Mesenchymal stem cell (in vitro differentiated cells and primary cell): Measurements from ENCODE around the gene USP36.

Experiments used
- DNase-seq: peaks from one replicate; pipeline ENCODE4 v3.0.0-alpha.2; 2013
- H2AFZ ChIP-seq: one replicate; pipeline ENCODE4 v1.6.1; 2013; ENCODE audit warnings: low read depth, mild to moderate bottlenecking, control low read depth, inconsistent platforms, low read length, moderate library complexity
- H2AK5ac ChIP-seq: 2 replicates; pipeline ENCODE4 v1.6.1; 2013; ENCODE audit warnings: low read length, moderate library complexity, mild to moderate bottlenecking, inconsistent platforms; ENCODE audit not compliant: severe bottlenecking
- H2BK120ac ChIP-seq: one replicate; pipeline ENCODE4 v1.6.1; 2013; ENCODE audit warnings: low read depth, mild to moderate bottlenecking, inconsistent platforms, low read length, moderate library complexity
- H2BK12ac ChIP-seq, 2 experiments: one replicate each; pipeline ENCODE4 v1.6.1; 2013; ENCODE audit warnings: inconsistent platforms in 2 of 2, low read length in 2 of 2, mild to moderate bottlenecking in 2 of 2, moderate library complexity in 2 of 2, control low read depth in 1 of 2
- H2BK15ac ChIP-seq: one replicate; pipeline ENCODE4 v1.6.1; 2013; ENCODE audit warnings: mild to moderate bottlenecking, low read depth, inconsistent platforms; ENCODE audit not compliant: poor library complexity, severe bottlenecking
- H2BK5ac ChIP-seq: 2 replicates; pipeline ENCODE4 v1.6.1; 2013; ENCODE audit warnings: low read depth, mild to moderate bottlenecking, low read length, control low read depth, inconsistent platforms; ENCODE audit not compliant: poor library complexity, severe bottlenecking
- H3K14ac ChIP-seq, 2 experiments: one replicate each; pipeline ENCODE4 v1.6.1; 2013; ENCODE audit warnings: inconsistent platforms in 2 of 2, low read length in 2 of 2, control low read depth in 1 of 2, mild to moderate bottlenecking in 1 of 2, moderate library complexity in 1 of 2
- H3K18ac ChIP-seq, 2 experiments: one replicate each; pipeline ENCODE4 v1.6.1; 2013; ENCODE audit warnings: inconsistent platforms in 2 of 2, low read length in 2 of 2, control low read depth in 1 of 2, low read depth in 1 of 2, mild to moderate bottlenecking in 1 of 2
- H3K23ac ChIP-seq, 2 experiments: one replicate each; pipeline ENCODE4 v1.6.1; 2013; ENCODE audit warnings: inconsistent platforms in 2 of 2, low read length in 2 of 2, mild to moderate bottlenecking in 2 of 2, moderate library complexity in 2 of 2, control low read depth in 1 of 2
- H3K27ac ChIP-seq: 2 replicates; pipeline ENCODE4 v1.5.1; 2013; ENCODE audit warnings: mild to moderate bottlenecking, moderate library complexity, low read length, control low read depth, inconsistent platforms; ENCODE audit not compliant: poor library complexity, severe bottlenecking
- H3K27me3 ChIP-seq, 2 experiments: 2 replicates each; pipeline versions ENCODE4 v1.6.1 to v1.7.0; 2013; ENCODE audit warnings: low read length in 2 of 2, mild to moderate bottlenecking in 2 of 2, moderate library complexity in 2 of 2, control low read depth in 1 of 2, inconsistent platforms in 1 of 2; ENCODE audit not compliant: control insufficient read depth in 1 of 2, insufficient read depth in 1 of 2
- H3K36me3 ChIP-seq, 2 experiments: 2 replicates each; pipeline versions ENCODE4 v1.6.1 to v1.7.0; 2013; ENCODE audit warnings: low read length in 2 of 2, control low read depth in 1 of 2, inconsistent platforms in 1 of 2, low read depth in 1 of 2, mild to moderate bottlenecking in 1 of 2; ENCODE audit not compliant: insufficient read depth in 2 of 2, control insufficient read depth in 1 of 2
- H3K4ac ChIP-seq, 2 experiments: one replicate each; pipeline ENCODE4 v1.6.1; 2013; ENCODE audit warnings: inconsistent platforms in 2 of 2, low read length in 2 of 2, mild to moderate bottlenecking in 2 of 2, moderate library complexity in 2 of 2, control low read depth in 1 of 2, low read depth in 1 of 2
- H3K4me1 ChIP-seq: 2 replicates; pipeline ENCODE4 v1.6.1; 2013; ENCODE audit warnings: low read depth, low read length, control low read depth; ENCODE audit not compliant: control insufficient read depth, insufficient read depth
- H3K4me2 ChIP-seq: 2 replicates; pipeline ENCODE4 v1.6.1; 2013; ENCODE audit warnings: low read length, mild to moderate bottlenecking, inconsistent platforms; ENCODE audit not compliant: poor library complexity, severe bottlenecking
- H3K4me3 ChIP-seq, 2 experiments: 2 replicates each; pipeline versions ENCODE4 v1.5.1 to v1.7.0; 2013; ENCODE audit warnings: low read length in 2 of 2, mild to moderate bottlenecking in 2 of 2, control low read depth in 1 of 2, low read depth in 1 of 2; ENCODE audit not compliant: insufficient read depth in 1 of 2
- H3K79me1 ChIP-seq: replicated peaks from 2 replicates; pipeline ENCODE4 v1.6.1; 2013; ENCODE audit warnings: mild to moderate bottlenecking, control low read depth, low read length, inconsistent platforms; ENCODE audit not compliant: poor library complexity, severe bottlenecking
- H3K9ac ChIP-seq: 2 replicates; pipeline ENCODE4 v1.7.0; 2013; ENCODE audit warnings: mild to moderate bottlenecking, low read length, moderate library complexity
- H3K9me3 ChIP-seq: 2 replicates; pipeline ENCODE4 v1.7.0; 2013; ENCODE audit warnings: mild to moderate bottlenecking, low read length; ENCODE audit not compliant: control insufficient read depth
- H4K8ac ChIP-seq: one replicate; pipeline ENCODE4 v1.6.1; 2013; ENCODE audit warnings: inconsistent platforms, mild to moderate bottlenecking, low read length, moderate library complexity
- H4K91ac ChIP-seq: one replicate; pipeline ENCODE4 v1.6.1; 2013; ENCODE audit warnings: mild to moderate bottlenecking, low read length, inconsistent platforms
- WGBS: methylation state at CpG from one replicate; pipeline ENCODE4 v1.1.7; 2013; ENCODE audit warnings: mixed read lengths; 5-methylcytosine and 5-hydroxymethylcytosine counted together

USP36 gene

DNA sequence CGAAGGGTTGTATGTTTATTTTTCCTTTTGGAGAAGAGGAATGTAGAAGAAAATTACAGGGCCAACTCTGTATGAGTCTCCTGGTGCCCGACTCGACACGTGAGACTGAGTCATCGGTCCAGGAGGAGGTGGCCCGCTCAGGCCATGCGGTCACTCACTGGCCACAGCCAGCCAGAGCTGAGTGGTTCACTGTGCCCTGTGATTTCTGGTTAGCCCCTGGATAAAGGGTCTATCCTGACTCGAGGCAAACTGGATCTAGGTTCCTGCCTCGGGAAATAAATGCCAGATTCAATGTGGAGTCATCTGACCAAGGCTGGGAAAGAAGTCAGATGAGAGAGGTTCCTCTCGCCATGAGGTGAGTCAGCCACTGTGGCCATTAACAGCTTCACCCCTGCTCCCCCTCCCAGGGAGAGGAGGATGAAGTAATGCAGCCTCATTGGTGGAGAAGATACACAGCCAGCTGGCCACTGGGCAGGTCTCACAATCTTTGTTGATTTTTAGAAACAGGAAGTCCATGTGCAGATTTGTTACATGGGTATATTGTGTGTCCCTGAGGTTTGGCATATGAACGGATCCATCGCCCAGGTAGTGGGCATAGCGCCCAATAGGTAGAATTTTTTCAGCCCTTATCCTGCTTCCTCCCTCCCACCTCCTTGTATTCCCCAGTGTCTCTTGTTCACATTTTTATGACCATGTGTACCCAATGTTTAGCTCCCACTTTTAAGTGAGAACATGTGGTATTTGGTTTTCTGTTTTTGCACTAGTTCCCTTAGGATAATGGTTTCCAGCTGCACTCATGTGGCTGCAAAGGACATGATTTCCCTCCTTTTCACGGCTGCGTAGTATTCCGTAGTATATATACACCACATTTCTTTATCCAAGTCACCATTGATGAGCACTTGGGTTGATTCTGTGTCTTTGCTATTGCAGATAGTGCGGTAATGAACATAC is 21.7 kb upstream of the USP36 start:
- H4K91ac ChIP-seq: peak overlapping the region; percentile 34
- H2BK12ac ChIP-seq: peak overlapping the region; percentile 70 to 85
- H3K36me3 ChIP-seq: peaks cover 14 to 60% of the 10 kb centered on the region in 2 experiments
- H2AK5ac ChIP-seq: peak overlapping the region; percentile 92
- H3K4me1 ChIP-seq: peaks cover 11% of the 10 kb centered on the region
- H4K8ac ChIP-seq: peak overlapping the region; percentile 93
- H3K14ac ChIP-seq: no peak overlapping the region
- H2BK5ac ChIP-seq: peak overlapping the region; percentile 81
- peaks cover 8% of the 10 kb centered on the region for H3K79me1 ChIP-seq
- H3K4ac ChIP-seq: peak overlapping the region in 1 of 2 experiments; percentile 80
- peak overlapping the region; percentile 83 for H3K9ac ChIP-seq
- peak overlapping the region; percentile 41 for H3K4me2 ChIP-seq
- H3K4me3 ChIP-seq: peak overlapping the region in 1 of 2 experiments; percentile 34
- DNase-seq: peak; percentile 99
- no peaks in the 10 kb centered on the region for H3K27me3 ChIP-seq
- H2BK15ac ChIP-seq: peak overlapping the region; percentile 63
- H2BK120ac ChIP-seq: no peak overlapping the region
- peak overlapping the region; percentile 98 for H3K27ac ChIP-seq
- no peaks in the 10 kb centered on the region for H3K9me3 ChIP-seq
- no peak overlapping the region for H2AFZ ChIP-seq
- WGBS: 20% methylated on average over 13 of the region's 17 CpGs
- H3K23ac ChIP-seq: no peak overlapping the region
- peak overlapping the region; percentile 76 to 82 for H3K18ac ChIP-seq

DNA sequence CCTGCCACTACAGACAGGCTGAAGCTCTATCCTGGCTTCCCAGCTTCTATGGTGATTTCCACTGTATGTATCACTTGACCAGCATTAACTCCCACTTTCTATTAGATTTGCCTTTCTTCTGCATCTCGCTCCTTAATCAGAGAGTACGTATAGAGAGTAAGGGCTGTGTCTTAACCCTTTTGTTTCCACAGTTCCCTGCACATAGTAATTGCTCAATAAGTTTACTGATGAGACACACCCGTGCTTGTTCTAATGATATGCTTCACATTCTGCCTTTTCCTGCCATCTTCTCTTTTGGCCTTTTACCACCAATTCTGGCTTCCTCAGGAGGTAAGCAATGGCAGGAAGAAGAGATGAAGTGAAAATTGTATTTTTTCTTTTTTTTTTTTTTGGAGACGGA is 20.6 kb upstream of the USP36 start:
- no peak for DNase-seq
- peak overlapping the region; percentile 98 for H3K27ac ChIP-seq
- peak overlapping the region in 1 of 2 experiments; percentile 81 for H3K4ac ChIP-seq
- H3K4me2 ChIP-seq: no peak overlapping the region
- 93% methylated on average over 4 of the region's 4 CpGs for WGBS
- H3K4me1 ChIP-seq: peaks cover 10% of the 10 kb centered on the region
- H3K4me3 ChIP-seq: peak overlapping the region in 1 of 2 experiments; percentile 4
- no peak overlapping the region for H3K23ac ChIP-seq
- peaks cover 9% of the 10 kb centered on the region for H3K79me1 ChIP-seq
- H2BK15ac ChIP-seq: no peak overlapping the region
- peak overlapping the region; percentile 62 for H2BK120ac ChIP-seq
- H3K18ac ChIP-seq: peak overlapping the region in 1 of 2 experiments; percentile 76
- no peak overlapping the region for H4K91ac ChIP-seq
- peak overlapping the region; percentile 71 for H2BK5ac ChIP-seq
- H2AFZ ChIP-seq: no peak overlapping the region
- no peaks in the 10 kb centered on the region for H3K27me3 ChIP-seq
- H2AK5ac ChIP-seq: peak overlapping the region; percentile 8
- H3K14ac ChIP-seq: no peak overlapping the region
- peaks cover 23 to 62% of the 10 kb centered on the region in 2 experiments for H3K36me3 ChIP-seq
- H2BK12ac ChIP-seq: peak overlapping the region in 1 of 2 experiments; percentile 99
- H3K9me3 ChIP-seq: no peaks in the 10 kb centered on the region
- peak overlapping the region; percentile 83 for H3K9ac ChIP-seq
- H4K8ac ChIP-seq: no peak overlapping the region

DNA sequence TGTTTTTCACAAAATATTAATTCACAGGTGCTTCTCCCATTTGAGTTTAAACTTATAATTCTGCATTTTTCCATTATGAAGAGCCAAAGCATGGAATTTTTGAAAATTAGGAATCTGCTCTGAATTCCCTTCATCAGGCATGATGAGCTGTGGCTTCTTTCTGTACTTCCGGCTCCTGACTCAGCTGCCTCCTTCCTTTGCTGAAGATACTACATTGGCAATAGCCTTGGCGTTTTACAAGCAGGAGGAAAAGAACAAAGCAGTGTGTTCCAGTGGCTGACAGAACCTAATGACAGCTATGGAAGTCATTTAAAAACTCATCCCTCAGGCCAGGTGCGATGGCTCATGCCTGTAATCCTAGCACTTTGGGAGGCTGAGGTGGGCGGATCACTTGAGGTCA is 18.4 kb upstream of the USP36 start:
- Histone ChIP-seq H3K4me3 (no peak overlapping the region), H3K18ac (no peak overlapping the region), H2BK12ac (no peak overlapping the region), H3K9me3 (no peaks in the 10 kb centered on the region), H2AFZ (no peak overlapping the region), H2BK15ac (no peak overlapping the region), H3K14ac (no peak overlapping the region), H3K4ac (no peak overlapping the region), H4K8ac (peak overlapping the region; percentile 12), H3K36me3 (peaks cover 41 to 74% of the 10 kb centered on the region in 2 experiments), H3K23ac (no peak overlapping the region), H3K9ac (no peak overlapping the region), H3K79me1 (peaks cover 9% of the 10 kb centered on the region), H2BK120ac (no peak overlapping the region), H2BK5ac (no peak overlapping the region), H4K91ac (no peak overlapping the region), H3K27me3 (no peaks in the 10 kb centered on the region), H3K27ac (no peak overlapping the region), H2AK5ac (no peak overlapping the region), H3K4me2 (no peak overlapping the region), H3K4me1 (peaks cover 7% of the 10 kb centered on the region)
- no peak for DNase-seq
- WGBS: 99% methylated on average over 4 of the region's 4 CpGs

DNA sequence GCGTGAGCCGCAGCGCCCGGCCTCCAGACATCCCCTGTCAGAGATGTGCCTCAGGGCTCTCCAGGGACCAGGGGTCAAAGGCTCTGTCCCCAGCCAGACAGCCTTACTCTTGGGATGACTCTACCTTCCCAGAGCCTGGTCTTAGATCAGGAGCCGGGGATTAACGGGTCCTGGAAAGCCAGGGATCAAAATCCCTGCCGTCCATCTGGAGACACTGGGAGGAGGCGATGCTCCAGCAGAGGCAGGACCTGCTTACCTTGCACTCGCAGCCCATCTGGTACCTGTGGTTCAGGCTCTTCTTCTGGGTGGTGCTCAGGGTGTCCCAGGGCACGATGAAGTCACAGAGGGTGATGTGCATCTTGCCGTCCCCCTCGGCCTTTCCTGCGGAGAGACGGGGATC is 16.7 kb upstream of the USP36 start:
- no peak overlapping the region for H4K8ac ChIP-seq
- H3K9ac ChIP-seq: no peak overlapping the region
- no peak overlapping the region for H3K14ac ChIP-seq
- H3K27me3 ChIP-seq: no peaks in the 10 kb centered on the region
- H3K23ac ChIP-seq: no peak overlapping the region
- no peak overlapping the region for H2AFZ ChIP-seq
- no peak overlapping the region for H3K4ac ChIP-seq
- no peak overlapping the region for H2BK12ac ChIP-seq
- no peak for DNase-seq
- no peak overlapping the region for H3K27ac ChIP-seq
- no peak overlapping the region for H2AK5ac ChIP-seq
- H3K4me2 ChIP-seq: no peak overlapping the region
- H2BK120ac ChIP-seq: no peak overlapping the region
- H2BK5ac ChIP-seq: no peak overlapping the region
- H3K9me3 ChIP-seq: no peaks in the 10 kb centered on the region
- H3K36me3 ChIP-seq: peaks cover 46 to 80% of the 10 kb centered on the region in 2 experiments
- 92% methylated on average over 14 of the region's 14 CpGs for WGBS
- H3K4me3 ChIP-seq: no peak overlapping the region
- no peak overlapping the region for H3K18ac ChIP-seq
- no peak overlapping the region for H2BK15ac ChIP-seq
- peaks cover 7% of the 10 kb centered on the region for H3K4me1 ChIP-seq
- peaks cover 9% of the 10 kb centered on the region for H3K79me1 ChIP-seq
- H4K91ac ChIP-seq: no peak overlapping the region
